Choroid plexus epithelial cell (primary cell): Measurements from ENCODE around the gene SH2D3C.

Experiments used
- DNase-seq: peaks from one replicate; pipeline ENCODE4 v3.0.0-alpha.2; 2010; ENCODE audit warnings: low read depth
- H3K4me3 ChIP-seq: 2 replicates; pipeline ENCODE4 v1.5.1; 2011; ENCODE audit warnings: low read depth, mild to moderate bottlenecking, control low read depth, low read length, moderate library complexity
- CTCF ChIP-seq: conservative IDR thresholded peaks from 2 replicates; pipeline ENCODE4 v1.5.1; 2011; ENCODE audit warnings: low read depth, mild to moderate bottlenecking, control low read depth, inconsistent platforms, low read length, moderate library complexity

SH2D3C gene

GRCh38 chr9:127769101-127769500 is 9.4 kb downstream of the SH2D3C start:
- DNase-seq = no peak
- H3K4me3 ChIP-seq = no peak overlapping the region
- TF ChIP-seq CTCF = no peak

- DNase-seq = no peak
- TF ChIP-seq CTCF = no peak
- no peak overlapping the region for H3K4me3 ChIP-seq
Measured at GRCh38 chr9:127768698-127769097, 9.8 kb downstream of the SH2D3C start.

- DNase-seq = no peak
- no peak overlapping the region for H3K4me3 ChIP-seq
- no peak for TF ChIP-seq CTCF
Measured at GRCh38 chr9:127767909-127768331, 10.5 kb downstream of the SH2D3C start.

- no peak overlapping the region for H3K4me3 ChIP-seq
- no peak for DNase-seq
- no peak for TF ChIP-seq CTCF
Measured at GRCh38 chr9:127767410-127767809, 11.1 kb downstream of the SH2D3C start.

- no peak for DNase-seq
- TF ChIP-seq CTCF = no peak
- no peak overlapping the region for H3K4me3 ChIP-seq
Measured at GRCh38 chr9:127765418-127765817, 13.0 kb downstream of the SH2D3C start.

- peak; percentile 36 for DNase-seq
- TF ChIP-seq CTCF = peak; percentile 49
- no peak overlapping the region for H3K4me3 ChIP-seq
Measured at GRCh38 chr9:127763918-127764384, 14.5 kb downstream of the SH2D3C start.

- no peak for TF ChIP-seq CTCF
- no peak for DNase-seq
- no peak overlapping the region for H3K4me3 ChIP-seq
Measured at GRCh38 chr9:127762111-127762676, 16.3 kb downstream of the SH2D3C start.
